Ishikawa (cell line): Measurements from ENCODE around the gene TRPV4.

Source experiments
- CEBPB ChIP-seq: IDR thresholded peaks from 2 replicates; pipeline ENCODE4 v1.6.1; 2012
- CREB1 ChIP-seq: IDR thresholded peaks from 2 replicates; pipeline ENCODE4 v1.6.1; 2012; ENCODE audit warnings: low read depth
- EGR1 ChIP-seq: IDR thresholded peaks from 2 replicates; pipeline ENCODE4 v1.6.1; 2012
- EP300 ChIP-seq: IDR thresholded peaks from 2 replicates; pipeline ENCODE4 v1.6.1; 2012; ENCODE audit warnings: borderline replicate concordance
- FOXM1 ChIP-seq: IDR thresholded peaks from 2 replicates; pipeline ENCODE4 v1.6.1; 2012; ENCODE audit warnings: low read depth, borderline replicate concordance
- NFIC ChIP-seq: IDR thresholded peaks from 2 replicates; pipeline ENCODE4 v1.6.1; 2012
- RAD21 ChIP-seq: IDR thresholded peaks from 2 replicates; pipeline ENCODE4 v1.6.1; 2012; ENCODE audit warnings: low read depth
- TAF1 ChIP-seq: IDR thresholded peaks from 2 replicates; pipeline ENCODE4 v1.6.1; 2012; ENCODE audit warnings: low read depth, mild to moderate bottlenecking
- TCF12 ChIP-seq: IDR thresholded peaks from 2 replicates; pipeline ENCODE4 v1.6.1; 2012; ENCODE audit warnings: low read depth
- TEAD4 ChIP-seq: IDR thresholded peaks from 2 replicates; pipeline ENCODE4 v1.6.1; 2012
- YY1 ChIP-seq: IDR thresholded peaks from 2 replicates; pipeline ENCODE4 v1.6.1; 2012; ENCODE audit warnings: low read depth
- ZBTB7A ChIP-seq: IDR thresholded peaks from 2 replicates; pipeline ENCODE4 v1.6.1; 2012; ENCODE audit warnings: low read depth
- TF ChIP-seq, protein P1 (sequence below): IDR thresholded peaks from 2 replicates; pipeline ENCODE4 v1.6.1; 2012
- TF ChIP-seq, protein P2 (sequence below): IDR thresholded peaks from 2 replicates; pipeline ENCODE4 v1.6.1; 2012; ENCODE audit warnings: low read depth, mild to moderate bottlenecking
- TF ChIP-seq, protein P3 (sequence below): IDR thresholded peaks from 2 replicates; pipeline ENCODE4 v1.6.1; 2012

TRPV4 gene

DNA sequence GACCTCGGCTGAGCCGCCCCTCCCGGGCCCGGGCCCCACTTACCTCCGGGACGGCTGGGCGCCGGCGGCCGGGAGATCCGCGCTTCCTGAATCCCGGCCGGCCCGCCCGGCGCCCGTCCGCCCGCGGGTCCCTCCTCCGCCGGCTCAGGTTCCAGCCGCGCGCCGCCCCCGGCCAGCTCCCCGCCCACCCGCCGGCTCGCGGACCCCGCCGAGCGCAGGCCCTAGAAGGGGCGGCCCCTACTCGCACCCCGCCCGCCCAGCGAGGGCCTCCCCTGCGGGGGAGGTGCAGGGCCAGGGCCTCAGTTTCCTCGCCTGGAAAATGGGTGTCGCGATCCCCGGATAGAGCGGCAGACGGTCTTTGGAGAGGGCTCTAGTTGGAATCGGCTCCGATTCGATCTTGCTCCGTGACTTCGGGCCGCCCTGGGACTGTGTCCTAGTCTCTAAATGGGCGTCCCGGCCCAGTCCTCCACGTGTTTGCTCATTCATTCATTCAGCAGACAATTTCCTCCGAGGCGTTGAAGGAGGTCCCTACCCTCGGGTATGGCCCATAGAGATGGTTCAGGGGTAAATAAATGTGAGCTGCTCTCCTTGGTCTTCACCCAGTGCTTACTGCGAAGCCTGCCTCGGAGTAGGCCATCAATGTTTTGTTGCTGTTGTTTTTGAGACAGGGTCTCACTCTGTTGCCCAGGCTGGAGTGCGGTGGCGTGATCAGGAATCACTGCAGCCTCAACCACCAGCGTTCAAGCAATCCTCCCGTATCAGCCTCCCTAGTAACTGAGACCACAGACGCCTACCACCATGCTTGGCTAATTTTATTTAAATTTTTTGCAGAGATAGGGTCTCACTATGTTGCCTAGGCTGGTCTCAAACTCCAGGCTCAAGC is at the start of gene TRPV4:
TRPV4 (minus strand) TSS at position 92 of the 883 bp plus-strand sequence. CDS start 18,602 bp downstream, outside the sequence.
- TF ChIP-seq TCF12, result no peak
- peak; percentile 68 for TF ChIP-seq EGR1

DNA sequence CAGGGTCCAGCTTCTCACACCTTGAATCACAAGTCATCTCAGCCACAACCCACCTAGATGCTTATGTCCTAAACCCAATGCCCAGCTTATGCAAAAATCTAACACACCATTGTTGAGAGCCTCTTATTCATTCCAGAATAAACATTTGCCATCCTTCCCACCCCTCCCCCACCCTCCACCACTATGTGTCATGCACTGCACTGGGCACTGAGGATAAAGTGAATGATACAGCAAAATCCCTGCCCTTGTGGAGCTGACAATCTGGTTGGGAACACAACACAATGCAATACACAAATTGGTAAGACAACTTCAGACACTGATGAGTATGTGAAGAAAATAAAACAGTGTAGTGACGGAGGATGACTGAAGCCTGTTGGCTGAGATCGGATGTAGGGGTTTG is 48.6 kb upstream of the TRPV4 start:
- TF ChIP-seq TEAD4 (no peak), ZBTB7A (no peak), FOXM1 (no peak), EP300 (no peak), NFIC (no peak), TCF12 (no peak), EGR1 (no peak), RAD21 (no peak), YY1 (no peak), CEBPB (no peak), CREB1 (no peak), TAF1 (no peak)
- TF ChIP-seq, protein P1, sequence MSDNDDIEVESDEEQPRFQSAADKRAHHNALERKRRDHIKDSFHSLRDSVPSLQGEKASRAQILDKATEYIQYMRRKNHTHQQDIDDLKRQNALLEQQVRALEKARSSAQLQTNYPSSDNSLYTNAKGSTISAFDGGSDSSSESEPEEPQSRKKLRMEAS, result no peak
- TF ChIP-seq, protein P2, sequence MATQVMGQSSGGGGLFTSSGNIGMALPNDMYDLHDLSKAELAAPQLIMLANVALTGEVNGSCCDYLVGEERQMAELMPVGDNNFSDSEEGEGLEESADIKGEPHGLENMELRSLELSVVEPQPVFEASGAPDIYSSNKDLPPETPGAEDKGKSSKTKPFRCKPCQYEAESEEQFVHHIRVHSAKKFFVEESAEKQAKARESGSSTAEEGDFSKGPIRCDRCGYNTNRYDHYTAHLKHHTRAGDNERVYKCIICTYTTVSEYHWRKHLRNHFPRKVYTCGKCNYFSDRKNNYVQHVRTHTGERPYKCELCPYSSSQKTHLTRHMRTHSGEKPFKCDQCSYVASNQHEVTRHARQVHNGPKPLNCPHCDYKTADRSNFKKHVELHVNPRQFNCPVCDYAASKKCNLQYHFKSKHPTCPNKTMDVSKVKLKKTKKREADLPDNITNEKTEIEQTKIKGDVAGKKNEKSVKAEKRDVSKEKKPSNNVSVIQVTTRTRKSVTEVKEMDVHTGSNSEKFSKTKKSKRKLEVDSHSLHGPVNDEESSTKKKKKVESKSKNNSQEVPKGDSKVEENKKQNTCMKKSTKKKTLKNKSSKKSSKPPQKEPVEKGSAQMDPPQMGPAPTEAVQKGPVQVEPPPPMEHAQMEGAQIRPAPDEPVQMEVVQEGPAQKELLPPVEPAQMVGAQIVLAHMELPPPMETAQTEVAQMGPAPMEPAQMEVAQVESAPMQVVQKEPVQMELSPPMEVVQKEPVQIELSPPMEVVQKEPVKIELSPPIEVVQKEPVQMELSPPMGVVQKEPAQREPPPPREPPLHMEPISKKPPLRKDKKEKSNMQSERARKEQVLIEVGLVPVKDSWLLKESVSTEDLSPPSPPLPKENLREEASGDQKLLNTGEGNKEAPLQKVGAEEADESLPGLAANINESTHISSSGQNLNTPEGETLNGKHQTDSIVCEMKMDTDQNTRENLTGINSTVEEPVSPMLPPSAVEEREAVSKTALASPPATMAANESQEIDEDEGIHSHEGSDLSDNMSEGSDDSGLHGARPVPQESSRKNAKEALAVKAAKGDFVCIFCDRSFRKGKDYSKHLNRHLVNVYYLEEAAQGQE, result no peak
- TF ChIP-seq, protein P3, sequence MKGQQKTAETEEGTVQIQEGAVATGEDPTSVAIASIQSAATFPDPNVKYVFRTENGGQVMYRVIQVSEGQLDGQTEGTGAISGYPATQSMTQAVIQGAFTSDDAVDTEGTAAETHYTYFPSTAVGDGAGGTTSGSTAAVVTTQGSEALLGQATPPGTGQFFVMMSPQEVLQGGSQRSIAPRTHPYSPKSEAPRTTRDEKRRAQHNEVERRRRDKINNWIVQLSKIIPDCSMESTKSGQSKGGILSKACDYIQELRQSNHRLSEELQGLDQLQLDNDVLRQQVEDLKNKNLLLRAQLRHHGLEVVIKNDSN, result no peak

DNA sequence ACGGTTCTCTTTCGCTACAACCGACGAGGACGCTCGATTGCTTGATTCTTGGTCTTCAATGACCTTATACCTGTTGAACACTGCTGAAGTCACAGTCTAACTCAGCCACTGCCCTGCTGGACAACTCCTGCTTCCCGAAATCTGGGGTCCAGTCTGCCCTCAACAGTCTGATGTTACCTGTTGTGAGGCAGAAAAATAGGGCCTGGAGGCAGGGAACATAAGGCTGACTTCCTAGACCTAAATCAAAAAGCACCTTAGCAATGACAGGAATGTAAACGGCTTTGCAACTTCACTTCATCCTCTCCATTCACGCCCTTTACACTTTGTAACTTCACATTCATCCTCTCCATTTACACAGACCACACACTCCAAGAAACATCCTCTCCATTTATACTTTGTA is 47.7 kb upstream of the TRPV4 start:
- TF ChIP-seq, protein P2, result peak; percentile 37; the same call in 1 of the 2 replicates
- TF ChIP-seq, protein P3, result no peak

DNA sequence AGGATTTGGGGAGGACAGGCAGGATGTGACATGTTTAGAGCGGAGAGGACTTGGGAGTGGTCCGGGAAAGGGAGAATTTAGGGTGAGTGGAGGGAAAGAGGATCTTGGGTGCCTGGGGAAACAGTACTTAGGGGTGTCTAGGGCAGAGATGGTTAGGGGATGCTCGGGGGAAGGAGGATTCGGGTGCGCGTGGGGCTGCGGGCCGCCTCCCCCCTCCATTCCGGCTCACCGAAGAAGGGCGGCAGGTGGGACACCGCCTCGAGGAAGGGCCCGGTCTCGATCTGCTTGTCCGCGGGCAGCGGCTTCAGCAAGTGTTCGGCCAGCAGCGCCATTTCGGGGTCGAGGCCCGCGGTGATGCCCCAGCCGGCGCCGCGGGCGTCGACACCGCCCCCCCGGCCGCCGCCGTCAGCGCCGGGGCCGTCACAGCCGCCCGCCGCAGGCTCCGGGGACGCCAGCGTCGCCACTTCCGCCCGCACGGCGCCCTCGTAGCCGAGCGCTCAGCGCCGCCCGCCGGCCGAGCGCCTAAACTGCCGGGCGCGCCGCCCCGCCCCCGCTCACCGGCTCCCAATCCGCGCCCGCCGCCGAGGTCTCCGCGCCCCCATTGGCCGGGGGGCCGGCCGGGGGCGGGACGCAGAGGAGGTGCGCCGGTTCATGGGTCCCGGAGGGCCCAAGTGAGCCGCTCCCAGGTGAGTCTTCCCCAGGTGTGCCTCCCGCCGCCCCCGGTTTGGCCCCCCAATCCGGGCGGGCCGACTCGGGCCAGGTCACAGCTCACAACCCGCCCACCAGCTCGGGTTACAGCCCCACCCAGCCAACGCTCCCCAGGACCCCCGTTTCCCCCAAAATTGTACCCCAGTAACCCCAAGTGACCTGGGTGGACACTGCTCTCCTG is 47.1 kb upstream of the TRPV4 start, which contains the start of gene GLTP:
GLTP (minus strand) TSS at position 499 of the 889 bp plus-strand sequence; CDS start at position 332, 167 bp downstream.
- TF ChIP-seq EGR1 (peak; percentile 43; the same call in 1 of the 2 replicates), EP300 (no peak), CEBPB (no peak), NFIC (no peak), FOXM1 (no peak), TEAD4 (no peak), TAF1 (no peak), RAD21 (peak; percentile 70; the same call in 1 of the 2 replicates), ZBTB7A (no peak), TCF12 (no peak), YY1 (0 out of 2 replicates have a peak, but pooled peaks have one; percentile 13)
- TF ChIP-seq, protein P3, result no peak
- TF ChIP-seq, protein P1, result peak; percentile 54
- TF ChIP-seq, protein P2, result no peak
